Testis (tissue), 2 donors: ENCODE measurements around the gene DUSP18.

Source experiments
- CTCF ChIP-seq, 3 experiments: fragments of 450-650 bp in 2 of 3; fragments of 200-600 bp in 1 of 3; sonication (generic) in 1 of 3; IDR thresholded peaks; one replicate each; pipeline ENCODE4 v1.5.1; 2016 to 2019; ENCODE audit warnings: antibody characterized with exemption in 3 of 3, mild to moderate bottlenecking in 2 of 3, moderate library complexity in 1 of 3
- POLR2A ChIP-seq: fragments of 450-650 bp; IDR thresholded peaks from one replicate; pipeline ENCODE4 v1.6.1; 2017; ENCODE audit warnings: antibody characterized with exemption, mild to moderate bottlenecking, moderate library complexity

GRCh38 chr22:30664798-30665197, 2.9 kb downstream of the DUSP18 start:
- no peak for TF ChIP-seq CTCF (IDR thresholded peaks at IDR 0.05)
- TF ChIP-seq POLR2A, result no peak
